ENCODE results near the gene PON2.
"Not testable (repeated sequence)": the region's sequence is repeated elsewhere in the genome, so short reads cannot be mapped to it uniquely, and the experiment has no call there.

The PON2 gene

GRCh38 chr7:95434557-95435421, at the start of gene PON2:
Gene PON2 (minus strand): TSS chr7:95435028. CDS start chr7:95434951, 77 bp downstream.
- peak; percentile 93 for DNase-seq

- DNase-seq, result no peak
Observed at GRCh38 chr7:95482424-95482823, 47.6 kb upstream of the PON2 start.

GRCh38 chr7:95481271-95482165, 46.7 kb upstream of the PON2 start:
- no peak for DNase-seq

GRCh38 chr7:95479992-95480624, 45.3 kb upstream of the PON2 start:
- no peak for DNase-seq

GRCh38 chr7:95478272-95479037, 43.6 kb upstream of the PON2 start:
- DNase-seq, result peak; percentile 64

- peak; percentile 71 for DNase-seq
Observed at GRCh38 chr7:95476904-95477594, 42.2 kb upstream of the PON2 start.

- DNase-seq, result peak; percentile 63
Observed at GRCh38 chr7:95476072-95476847, 41.4 kb upstream of the PON2 start.

- no peak for DNase-seq
Observed at GRCh38 chr7:95473276-95473985, 38.6 kb upstream of the PON2 start.

- peak; percentile 91 for DNase-seq
Observed at GRCh38 chr7:95472581-95473161, 37.8 kb upstream of the PON2 start.

- no peak for DNase-seq
Observed at GRCh38 chr7:95471071-95471470, 36.2 kb upstream of the PON2 start.

GRCh38 chr7:95470452-95470851, 35.6 kb upstream of the PON2 start:
- DNase-seq, result no peak

GRCh38 chr7:95469848-95470247, 35.0 kb upstream of the PON2 start:
- DNase-seq, result no peak

GRCh38 chr7:95469187-95469586, 34.4 kb upstream of the PON2 start:
- DNase-seq, result no peak

GRCh38 chr7:95467912-95468607, 33.2 kb upstream of the PON2 start:
- DNase-seq, result no peak

- DNase-seq, result not testable (repeated sequence)
Observed at GRCh38 chr7:95460653-95461052, 25.8 kb upstream of the PON2 start.

- no peak for DNase-seq
Observed at GRCh38 chr7:95457947-95458346, 23.1 kb upstream of the PON2 start.

GRCh38 chr7:95454438-95455045, 19.7 kb upstream of the PON2 start:
- DNase-seq, result no peak

GRCh38 chr7:95446618-95447017, 11.8 kb upstream of the PON2 start:
- no peak for DNase-seq

GRCh38 chr7:95444796-95445195, 10.0 kb upstream of the PON2 start:
- DNase-seq, result no peak

Measured in islet precursor cell (in vitro differentiated cells).